K562 (cell line): ENCODE results near the gene NRCAM. TPM values are rescaled to one million over a fixed set of nuclear protein-coding genes. Genes with fewer than 3 reads are reported as not detected.

Experiments
- ATAC-seq: fragments of 200-7000 bp; cut with Tn5 transposase; 3 replicates; pipeline ENCODE4 v1.9.1; 2020; ENCODE audit warnings: moderate library complexity
- BruUV-seq: library from RNA; stranded (reverse); fragments of 400-500 nt; replicated peaks from 2 replicates; lab custom pipeline; 2021; lab: Mats Ljungman, UMichigan
- CTCF ChIA-PET: fragments of 300-600 bp; formaldehyde crosslinking; extraction: SDS; loops from one replicate; lab custom pipeline; 2021; ENCODE audit warnings: low intra/inter-chr PET ratio; lab: Yijun Ruan, JAX
- POLR2A ChIA-PET: fragments of 300-600, 350-650 bp; sonication (Branson Sonifier 250); formaldehyde crosslinking; extraction: SDS; loops from one replicate; lab custom pipeline; 2021; ENCODE audit warnings: antibody characterized with exemption, inconsistent platforms; lab: Yijun Ruan, JAX
- DNase-seq, 4 experiments: peaks; one replicate each; pipeline versions ENCODE4 v3.0.0 to v3.0.0-alpha.2; 2011 to 2018; ENCODE audit warnings: low spot score in 3 of 4, mixed read lengths in 3 of 4; ENCODE audit errors: extremely low read depth in 1 of 4
- FAIRE-seq: peaks from 2 replicates; lab custom pipeline; 2011; peaks lifted over from hg19 to GRCh38; lab: Jason Lieb, UNC
- H2AFZ ChIP-seq: 2 replicates; pipeline ENCODE4 v1.6.0; 2011; ENCODE audit warnings: low read depth, low read length, control low read depth, inconsistent platforms
- H3K27ac ChIP-seq: fragments of 200-600 bp; 3 replicates; pipeline ENCODE4 v1.8.0; 2011; ENCODE audit warnings: low read depth, mild to moderate bottlenecking, control low read depth, inconsistent platforms, low read length, moderate library complexity, mixed read lengths; ENCODE audit errors: extremely low read depth
- H3K27me3 ChIP-seq, 2 experiments: fragments of 300-600 bp in 1 of 2; 2 replicates in 1 of 2; 3 replicates in 1 of 2; pipeline versions ENCODE4 v1.6.0 to v1.8.0; 2011; ENCODE audit warnings: inconsistent platforms in 2 of 2, low read length in 2 of 2, mild to moderate bottlenecking in 1 of 2, mixed read lengths in 1 of 2, moderate library complexity in 1 of 2; ENCODE audit not compliant: control insufficient read depth in 2 of 2, insufficient read depth in 2 of 2
- H3K36me3 ChIP-seq: fragments of 300-600 bp; 3 replicates; pipeline ENCODE4 v1.8.0; 2011; ENCODE audit warnings: mild to moderate bottlenecking, low read length, inconsistent platforms; ENCODE audit not compliant: control insufficient read depth, insufficient read depth
- H3K4me1 ChIP-seq, 2 experiments: fragments of 200-600 bp in 1 of 2; replicated peaks in 1 of 2; 2 replicates in 1 of 2; 3 replicates in 1 of 2; pipeline versions ENCODE4 v1.5.1 to v1.8.0; 2011; ENCODE audit warnings: inconsistent platforms in 2 of 2, low read length in 2 of 2, mild to moderate bottlenecking in 1 of 2, mixed read lengths in 1 of 2, moderate library complexity in 1 of 2; ENCODE audit not compliant: control insufficient read depth in 2 of 2, insufficient read depth in 2 of 2
- H3K4me2 ChIP-seq: 2 replicates; pipeline ENCODE4 v1.6.1; 2011; ENCODE audit warnings: low read length, control low read depth, inconsistent platforms, mixed read lengths; ENCODE audit not compliant: insufficient read depth
- H3K4me3 ChIP-seq: fragments of 200-600 bp; sonication (generic), shearing (Covaris generic); 2 replicates; pipeline ENCODE4 v1.5.1; 2016; ENCODE audit warnings: control low read depth, inconsistent platforms
- H3K79me2 ChIP-seq: fragments of 200-600 bp; 3 replicates; pipeline ENCODE4 v1.8.0; 2011; ENCODE audit warnings: low read length, inconsistent platforms; ENCODE audit not compliant: control insufficient read depth, insufficient read depth
- H3K9ac ChIP-seq, 2 experiments: 2 replicates each; pipeline versions ENCODE4 v1.6.0 to v1.6.1; 2011; ENCODE audit warnings: low read depth in 2 of 2, low read length in 2 of 2, control low read depth in 1 of 2, inconsistent platforms in 1 of 2, mild to moderate bottlenecking in 1 of 2, mixed read lengths in 1 of 2; ENCODE audit not compliant: insufficient read depth in 1 of 2
- H3K9me1 ChIP-seq: one replicate; pipeline ENCODE4 v1.6.0; 2011; ENCODE audit warnings: inconsistent platforms, mild to moderate bottlenecking, low read length, moderate library complexity; ENCODE audit not compliant: control insufficient read depth, insufficient read depth
- H3K9me3 ChIP-seq: replicated peaks from 2 replicates; pipeline ENCODE4 v1.5.1; 2011; ENCODE audit warnings: low read depth, low read length, inconsistent platforms; ENCODE audit not compliant: control insufficient read depth, insufficient read depth
- H4K20me1 ChIP-seq: replicated peaks from 2 replicates; pipeline ENCODE4 v1.6.1; 2011; ENCODE audit warnings: low read length, inconsistent platforms, mixed read lengths; ENCODE audit not compliant: control insufficient read depth, insufficient read depth
- FOSL1 ChIP-seq: fragments of 200-800 bp; sonication (Bioruptor generic); conservative IDR thresholded peaks from 2 replicates; pipeline ENCODE4 v1.6.1; 2016; ENCODE audit warnings: missing genetic modification characterization, missing compliant biosample characterization
- NFIC ChIP-seq: fragments of 450-650 bp; IDR thresholded peaks from 2 replicates; pipeline ENCODE4 v1.6.1; 2017; ENCODE audit warnings: mild to moderate bottlenecking, inconsistent platforms
- NFIX ChIP-seq: fragments of 250-450 bp; sonication (Bioruptor Pico); IDR thresholded peaks from 2 replicates; pipeline ENCODE4 v1.4.0; 2020; ENCODE audit warnings: low read depth, mild to moderate bottlenecking, moderate library complexity
- TAF7 ChIP-seq: fragments of 450-650 bp; IDR thresholded peaks from 2 replicates; pipeline ENCODE4 v1.6.1; 2016; ENCODE audit warnings: missing genetic modification characterization, missing compliant biosample characterization
- ZNF124 ChIP-seq: sonication (generic); formaldehyde crosslinking; IDR thresholded peaks from 2 replicates; pipeline ENCODE4 v1.8.1; 2022; ENCODE audit warnings: missing genetic modification reagents
- ZNF561 ChIP-seq: fragments of 450-650 bp; formaldehyde crosslinking; conservative IDR thresholded peaks from 2 replicates; pipeline ENCODE4 v1.4.0; 2020; ENCODE audit warnings: mild to moderate bottlenecking, moderate library complexity
- WGBS: fragments of 100-300 bp; shearing (Covaris generic); methylation state at CpG from one replicate; pipeline ENCODE4 v1.1.6; 2016; ENCODE audit warnings: low coverage, mixed read lengths; ENCODE audit not compliant: insufficient coverage; ENCODE audit errors: missing lambda C conversion rate; 5-methylcytosine and 5-hydroxymethylcytosine counted together
- in situ Hi-C: fragments of 300-500 bp; cut with MboI; formaldehyde crosslinking; loops from 4 replicates; pipeline ENCODE4 v1.15.0; 2018; ENCODE audit warnings: inconsistent platforms, mixed read lengths
- intact Hi-C: fragments of 100-400 bp; cut with micrococcal nuclease; formaldehyde crosslinking; loops from 2 replicates; pipeline ENCODE4 v1.14.2; 2022
- polyA plus RNA-seq, 8 experiments: library from polyadenylated mRNA; depleted of rRNA in 4 of 8; stranded (reverse) in 5 of 8; unstranded in 3 of 8; fragments of >200 nt; fragmentation: Nextera tagmentation in 2 of 8; fragmentation: Illumina TruSeq in 1 of 8; extraction: Ambion mirVana in 2 of 8; extraction: Trizol in 1 of 8; gene quantifications; 2 replicates each; pipeline versions ENCODE4 v1.2.1 to v1.2.3, GENCODE V29; 2011 to 2014; ENCODE audit warnings: inconsistent platforms in 1 of 8, missing spikeins in 1 of 8
- total RNA-seq, 7 experiments: library from RNA; depleted of rRNA in 6 of 7; stranded (reverse); fragments of >200 nt in 6 of 7; fragmentation: Illumina TruSeq in 2 of 7; extraction: Trizol in 2 of 7; gene quantifications; 2 replicates each; pipeline versions ENCODE4 v1.2.1 to v1.2.3, GENCODE V29; 2011 to 2021; ENCODE audit warnings: low replicate concordance in 1 of 7
- TF ChIP-seq, protein P1 (sequence below): sonication (generic); formaldehyde crosslinking; IDR thresholded peaks from 2 replicates; pipeline ENCODE4 v1.8.0; 2022; ENCODE audit warnings: mild to moderate bottlenecking, missing genetic modification reagents
- TF ChIP-seq, protein P2 (sequence below): fragments of 250-450 bp; sonication (Bioruptor Pico); IDR thresholded peaks from 2 replicates; pipeline ENCODE4 v1.9.0; 2021; ENCODE audit warnings: mild to moderate bottlenecking
- TF ChIP-seq, protein P3 (sequence below): fragments of 250-450 bp; sonication (Bioruptor Pico); IDR thresholded peaks from 2 replicates; pipeline ENCODE4 v1.8.0; 2021; ENCODE audit warnings: moderate library complexity, mild to moderate bottlenecking, inconsistent platforms

The NRCAM gene
- total and polyA plus RNA-seq, 9 of the 15 experiments (the other 6 are each of a cell fraction or from before 2014, with no cell fraction given): 0.03 to 0.54 (median 0.12) TPM; not detected in 1

DNA sequence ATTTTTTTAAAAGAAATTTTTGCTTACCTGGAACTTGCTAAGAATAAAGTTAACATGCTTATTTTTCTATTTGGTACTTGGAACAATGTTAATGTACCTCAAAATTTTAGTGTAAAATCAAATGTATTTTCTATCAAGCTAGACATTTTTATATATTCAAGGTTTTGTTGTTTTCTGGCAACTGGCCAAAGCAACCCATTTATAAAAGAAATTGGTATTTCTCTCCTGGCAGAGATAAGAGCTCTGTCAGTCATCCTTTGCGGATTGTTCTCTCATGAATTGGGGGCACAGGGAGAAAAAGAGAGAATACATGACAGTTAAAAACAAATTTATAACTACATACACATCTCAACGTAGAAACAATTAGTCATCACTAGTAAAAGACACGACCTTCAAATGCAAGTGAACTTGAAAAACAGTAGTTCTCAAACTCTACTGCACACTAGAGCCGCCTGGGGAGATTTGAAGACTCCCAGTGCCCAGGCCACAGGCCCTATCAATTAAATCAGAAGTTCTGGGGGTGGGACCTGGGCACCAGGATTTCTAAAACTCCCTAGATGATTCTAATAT, 173.7 kb downstream of the NRCAM start:
- POLR2A ChIA-PET: interaction anchor here (0.7 to 1.6 kb wide), 2 partner anchors 10 to 26 kb away, joined by 3 to 4 read pairs; no protein-coding TSS in a partner anchor
- no peak for FAIRE-seq

DNA sequence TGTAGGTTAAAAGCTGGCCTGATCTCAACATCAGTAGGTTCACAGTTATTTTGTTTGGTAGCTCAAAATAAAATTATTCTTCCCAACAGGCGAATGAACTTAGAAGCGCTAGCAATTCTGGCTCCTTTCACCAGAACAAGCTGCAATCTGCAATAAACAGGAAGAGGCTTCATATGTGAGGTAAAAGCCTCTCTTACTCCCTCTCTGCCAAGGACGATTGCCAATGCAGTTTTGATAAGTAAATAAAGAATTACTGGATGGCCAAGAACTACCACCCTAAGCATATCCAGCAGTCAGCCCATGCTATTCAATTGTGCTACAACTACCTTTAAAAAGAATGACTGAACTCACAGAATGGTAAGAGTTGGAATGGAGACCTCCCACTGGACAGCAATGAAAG, 176.1 kb downstream of the NRCAM start:
- Histone ChIP-seq H3K79me2 (no peaks in the 10 kb centered on the region), H2AFZ (0 out of 2 replicates have a peak overlapping the region, but pooled peaks have one; percentile 22), H3K4me3 (no peak overlapping the region), H3K9ac (no peak overlapping the region), H4K20me1 (no peaks in the 10 kb centered on the region), H3K36me3 (no peaks in the 10 kb centered on the region), H3K27ac (no peak overlapping the region), H3K9me1 (no peaks in the 10 kb centered on the region), H3K27me3 (peaks cover 15% of the 10 kb centered on the region in 2 experiments), H3K9me3 (no peaks in the 10 kb centered on the region), H3K4me2 (no peak overlapping the region), H3K4me1 (peaks cover 4% of the 10 kb centered on the region in 2 experiments; a peak in 3 of 5 replicates)
- no peak for DNase-seq
- no peak for FAIRE-seq
- ChIA-PET POLR2A (interaction anchor here (0.6 to 2.2 kb wide), 5 partner anchors 13 to 48 kb away, joined by 3 to 4 read pairs (median 3); no protein-coding TSS in a partner anchor), CTCF (no interaction called here)
- in situ Hi-C loops: no loop called here
- no peak for ATAC-seq
- TF ChIP-seq TAF7 (tag) (no peak), FOSL1 (no peak)
- TF ChIP-seq, protein P1, sequence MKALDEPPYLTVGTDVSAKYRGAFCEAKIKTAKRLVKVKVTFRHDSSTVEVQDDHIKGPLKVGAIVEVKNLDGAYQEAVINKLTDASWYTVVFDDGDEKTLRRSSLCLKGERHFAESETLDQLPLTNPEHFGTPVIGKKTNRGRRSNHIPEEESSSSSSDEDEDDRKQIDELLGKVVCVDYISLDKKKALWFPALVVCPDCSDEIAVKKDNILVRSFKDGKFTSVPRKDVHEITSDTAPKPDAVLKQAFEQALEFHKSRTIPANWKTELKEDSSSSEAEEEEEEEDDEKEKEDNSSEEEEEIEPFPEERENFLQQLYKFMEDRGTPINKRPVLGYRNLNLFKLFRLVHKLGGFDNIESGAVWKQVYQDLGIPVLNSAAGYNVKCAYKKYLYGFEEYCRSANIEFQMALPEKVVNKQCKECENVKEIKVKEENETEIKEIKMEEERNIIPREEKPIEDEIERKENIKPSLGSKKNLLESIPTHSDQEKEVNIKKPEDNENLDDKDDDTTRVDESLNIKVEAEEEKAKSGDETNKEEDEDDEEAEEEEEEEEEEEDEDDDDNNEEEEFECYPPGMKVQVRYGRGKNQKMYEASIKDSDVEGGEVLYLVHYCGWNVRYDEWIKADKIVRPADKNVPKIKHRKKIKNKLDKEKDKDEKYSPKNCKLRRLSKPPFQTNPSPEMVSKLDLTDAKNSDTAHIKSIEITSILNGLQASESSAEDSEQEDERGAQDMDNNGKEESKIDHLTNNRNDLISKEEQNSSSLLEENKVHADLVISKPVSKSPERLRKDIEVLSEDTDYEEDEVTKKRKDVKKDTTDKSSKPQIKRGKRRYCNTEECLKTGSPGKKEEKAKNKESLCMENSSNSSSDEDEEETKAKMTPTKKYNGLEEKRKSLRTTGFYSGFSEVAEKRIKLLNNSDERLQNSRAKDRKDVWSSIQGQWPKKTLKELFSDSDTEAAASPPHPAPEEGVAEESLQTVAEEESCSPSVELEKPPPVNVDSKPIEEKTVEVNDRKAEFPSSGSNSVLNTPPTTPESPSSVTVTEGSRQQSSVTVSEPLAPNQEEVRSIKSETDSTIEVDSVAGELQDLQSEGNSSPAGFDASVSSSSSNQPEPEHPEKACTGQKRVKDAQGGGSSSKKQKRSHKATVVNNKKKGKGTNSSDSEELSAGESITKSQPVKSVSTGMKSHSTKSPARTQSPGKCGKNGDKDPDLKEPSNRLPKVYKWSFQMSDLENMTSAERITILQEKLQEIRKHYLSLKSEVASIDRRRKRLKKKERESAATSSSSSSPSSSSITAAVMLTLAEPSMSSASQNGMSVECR: no peak
- TF ChIP-seq, protein P2, sequence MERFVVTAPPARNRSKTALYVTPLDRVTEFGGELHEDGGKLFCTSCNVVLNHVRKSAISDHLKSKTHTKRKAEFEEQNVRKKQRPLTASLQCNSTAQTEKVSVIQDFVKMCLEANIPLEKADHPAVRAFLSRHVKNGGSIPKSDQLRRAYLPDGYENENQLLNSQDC (CRISPR knock-in tag): no peak
- intact Hi-C loops: no loop called here
- WGBS: 16% methylated on average over 3 of the region's 3 CpGs
- no TSS peak for BruUV-seq

More for the DNA sequence above, 173.7 kb downstream of the NRCAM start:
- Histone ChIP-seq H3K4me2 (no peak overlapping the region), H4K20me1 (no peaks in the 10 kb centered on the region), H3K36me3 (no peaks in the 10 kb centered on the region), H3K9ac (no peak overlapping the region), H3K27ac (no peak overlapping the region), H3K79me2 (no peaks in the 10 kb centered on the region), H3K9me3 (no peaks in the 10 kb centered on the region), H3K4me1 (peaks cover 4% of the 10 kb centered on the region in 2 experiments; a peak in 3 of 5 replicates), H3K4me3 (no peak overlapping the region), H3K9me1 (no peaks in the 10 kb centered on the region), H3K27me3 (peaks cover 15 to 16% of the 10 kb centered on the region in 2 experiments), H2AFZ (no peak overlapping the region)
- TF ChIP-seq, protein P3, sequence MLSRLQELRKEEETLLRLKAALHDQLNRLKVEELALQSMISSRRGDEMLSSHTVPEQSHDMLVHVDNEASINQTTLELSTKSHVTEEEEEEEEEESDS (CRISPR knock-in tag): no peak
- TF ChIP-seq NFIC (peak; percentile 89), NFIX (CRISPR knock-in tag) (peak; percentile 61; the same call in 1 of the 2 replicates), ZNF124 (no peak), ZNF561 (CRISPR knock-in tag) (no peak)
- BruUV-seq: no TSS peak
- in situ Hi-C loops: no loop called here
- WGBS: 2% methylated on average over 4 of the region's 4 CpGs
- intact Hi-C loops: no loop called here
- CTCF ChIA-PET: no interaction called here
- no peak for ATAC-seq
- no peak for DNase-seq
